DMS114 treated with DMSO at 0.1 percent for 48 hours (cell line): ENCODE data around the gene NAA60.
"Not testable (repeated sequence)": the region's sequence is repeated elsewhere in the genome, so short reads cannot be mapped to it uniquely, and the experiment has no call there.

Experiments used
- DNase-seq: peaks from one replicate; lab custom pipeline; 2025; ENCODE audit not compliant: unreplicated experiment; lab: John Stamatoyannopoulos, UW

The NAA60 gene

GRCh38 chr16:3461151-3461550 lies 17.7 kb downstream of the NAA60 start:
- DNase-seq: no peak

GRCh38 chr16:3465301-3465700 lies 21.8 kb downstream of the NAA60 start:
- DNase-seq: no peak

- no peak for DNase-seq
Observed at GRCh38 chr16:3465911-3466584, 22.6 kb downstream of the NAA60 start.

- DNase-seq: no peak
Observed at GRCh38 chr16:3467182-3467581, 23.7 kb downstream of the NAA60 start.

- DNase-seq: no peak
Observed at GRCh38 chr16:3467921-3468320, 24.4 kb downstream of the NAA60 start.

GRCh38 chr16:3468501-3468900 lies 25.0 kb downstream of the NAA60 start:
- DNase-seq: no peak

GRCh38 chr16:3469736-3470135 lies 26.3 kb downstream of the NAA60 start:
- no peak for DNase-seq

- no peak for DNase-seq
Observed at GRCh38 chr16:3470723-3471122, 27.2 kb downstream of the NAA60 start.

- no peak for DNase-seq
Observed at GRCh38 chr16:3471518-3472176, 28.2 kb downstream of the NAA60 start.

- DNase-seq: no peak
Observed at GRCh38 chr16:3472878-3473595, 29.6 kb downstream of the NAA60 start.

GRCh38 chr16:3473596-3473943 lies 30.1 kb downstream of the NAA60 start:
- not testable (repeated sequence) for DNase-seq

- DNase-seq: no peak
Observed at GRCh38 chr16:3474136-3474779, 30.8 kb downstream of the NAA60 start.

- DNase-seq: not testable (repeated sequence)
Observed at GRCh38 chr16:3474870-3475269, 31.4 kb downstream of the NAA60 start.

- no peak for DNase-seq
Observed at GRCh38 chr16:3475604-3476375, 32.3 kb downstream of the NAA60 start.

GRCh38 chr16:3476409-3476808 lies 32.9 kb downstream of the NAA60 start:
- no peak for DNase-seq

- DNase-seq: no peak
Observed at GRCh38 chr16:3478242-3478925, 34.9 kb downstream of the NAA60 start.

GRCh38 chr16:3479654-3480216 lies 36.3 kb downstream of the NAA60 start:
- no peak for DNase-seq

GRCh38 chr16:3480901-3481695 lies 37.6 kb downstream of the NAA60 start:
- no peak for DNase-seq
